HG02938 (cell line): ENCODE measurements around the gene NUDT3.
"Not testable (repeated sequence)": the region's sequence is repeated elsewhere in the genome, so short reads cannot be mapped to it uniquely, and the experiment has no call there.

Experiments used
- ATAC-seq: cut with Tn5 transposase; IDR thresholded peaks from one replicate; pipeline ENCODE4 v1.9.1; 2021; ENCODE audit warnings: mild to moderate bottlenecking, moderate library complexity; ENCODE audit not compliant: unreplicated experiment

Gene NUDT3

DNA sequence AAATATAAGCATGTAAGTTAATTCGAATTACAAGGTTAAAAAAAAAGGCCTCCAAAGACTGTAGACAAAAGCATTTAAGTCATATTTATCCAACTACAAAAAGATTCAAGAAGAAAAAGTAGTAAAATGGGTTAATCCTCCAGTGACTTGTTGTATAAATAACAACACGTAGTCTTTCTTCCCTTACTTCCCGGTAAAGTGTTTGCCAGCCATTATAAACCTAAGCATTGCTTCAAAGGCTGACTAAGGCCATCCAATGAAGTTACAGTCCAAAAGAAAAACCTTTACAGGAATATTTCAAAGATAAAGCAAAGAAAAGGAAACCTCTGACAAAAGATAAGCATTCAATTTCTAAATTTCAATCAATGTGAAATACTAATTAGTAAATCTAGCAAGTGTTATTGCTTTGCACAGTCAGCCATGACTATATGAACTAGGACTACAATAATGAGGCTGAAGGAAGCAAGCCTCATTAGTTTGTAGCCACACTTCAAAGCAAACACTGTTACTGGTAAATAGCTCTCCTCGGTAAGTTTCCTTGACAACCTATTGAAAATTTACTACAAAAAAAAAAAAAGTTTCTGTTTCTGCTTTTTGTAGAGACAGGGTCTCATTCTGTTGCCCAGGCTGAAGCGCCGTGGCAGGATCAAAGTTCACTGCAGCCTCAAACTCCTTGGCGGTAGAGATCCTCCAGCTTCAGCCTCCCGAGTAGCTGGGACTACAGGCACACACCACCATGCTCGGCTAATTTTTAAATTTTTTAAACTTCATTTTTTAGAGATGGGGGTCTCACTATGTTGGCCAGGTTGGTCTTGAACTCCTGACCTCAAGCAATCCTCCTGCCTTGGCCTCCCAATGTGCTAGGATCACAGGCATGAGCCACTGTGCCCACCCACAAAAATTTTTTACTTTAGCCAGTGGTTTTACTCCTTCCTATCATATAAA is 46.0 kb downstream of the NUDT3 start:
- ATAC-seq: no peak

DNA sequence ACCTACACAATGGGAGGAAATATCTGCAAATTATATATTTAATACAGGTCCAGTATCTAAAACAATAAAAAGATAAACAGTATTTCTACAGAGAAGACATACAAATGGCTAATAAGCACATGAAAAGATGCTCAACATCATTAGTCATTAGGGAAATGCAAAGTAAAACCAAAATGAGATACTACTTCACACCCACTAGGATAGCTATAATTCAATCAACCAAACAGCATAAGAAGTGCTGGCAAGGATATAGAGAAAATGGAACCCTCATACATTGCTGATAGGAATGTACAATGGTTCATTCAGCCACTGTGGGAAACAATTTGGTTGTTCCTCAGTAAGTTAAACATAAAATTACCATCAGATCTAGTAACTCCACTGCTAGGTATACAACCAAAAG is 48.7 kb downstream of the NUDT3 start:
- ATAC-seq: no peak

DNA sequence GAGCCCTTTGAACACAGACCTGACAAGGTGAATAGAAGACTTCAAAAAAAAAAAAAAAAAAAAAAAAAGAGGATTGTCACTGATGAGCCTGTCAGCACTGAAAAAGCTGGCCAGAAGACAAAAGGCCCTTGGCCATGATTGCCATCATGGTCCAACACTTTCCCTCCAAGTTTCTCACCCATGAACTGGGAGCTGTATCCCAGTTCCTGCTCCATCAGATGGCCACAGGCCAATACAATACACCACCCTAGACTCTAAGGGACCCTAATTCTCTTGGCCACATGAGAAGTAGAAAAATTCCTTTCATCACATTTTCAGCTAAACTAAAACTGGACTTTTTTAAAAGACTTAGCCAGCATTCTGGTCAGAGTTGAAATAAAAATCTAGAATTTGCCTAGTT is 50.2 kb downstream of the NUDT3 start:
- no peak for ATAC-seq

GRCh38 chr6:34341481-34341971 is 50.9 kb downstream of the NUDT3 start:
- ATAC-seq: no peak

DNA sequence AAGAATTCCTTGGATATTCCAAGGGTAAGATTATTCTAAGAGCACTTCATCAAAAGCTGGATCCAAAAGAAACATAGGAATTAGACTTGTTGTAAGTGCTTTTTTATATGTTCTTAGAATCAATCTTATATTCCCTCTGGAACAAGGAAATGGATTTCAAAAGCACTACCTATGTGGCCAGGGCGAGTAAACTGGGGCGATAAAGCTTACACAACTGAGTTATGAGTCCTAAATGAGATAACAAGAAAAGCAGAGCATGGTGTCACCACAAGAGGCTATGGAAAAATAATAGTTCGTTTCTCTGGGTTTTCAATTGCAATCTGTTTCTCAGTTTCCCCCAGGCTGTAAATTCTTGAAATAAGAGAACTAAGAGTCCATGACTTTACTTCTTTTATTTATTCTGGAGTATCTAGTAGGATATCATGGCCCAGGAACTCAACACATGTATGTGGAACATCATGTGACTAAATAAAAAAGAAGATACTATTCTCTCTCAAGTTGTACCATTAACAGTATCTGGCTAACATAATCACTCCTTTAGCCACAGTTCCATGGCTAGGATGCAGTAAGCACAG is 51.5 kb downstream of the NUDT3 start:
- no peak for ATAC-seq

DNA sequence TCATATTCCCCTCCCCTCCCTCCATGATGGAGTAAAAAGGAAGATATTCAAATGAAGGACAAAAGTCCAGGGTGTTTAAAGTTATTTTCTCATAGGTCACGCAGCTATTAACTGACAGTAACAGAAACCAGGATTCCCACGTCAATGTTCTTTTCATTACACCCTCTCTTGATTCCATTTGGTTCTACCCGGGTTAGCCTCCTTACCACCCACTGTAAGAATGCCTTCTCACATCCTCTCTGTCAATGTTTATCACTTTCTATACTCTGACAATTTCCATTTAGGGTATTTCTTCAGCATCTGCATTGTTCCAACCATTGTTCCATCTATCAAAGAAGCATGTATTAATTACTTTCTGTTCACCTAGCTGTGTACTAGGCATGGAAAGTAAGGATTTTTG is 52.1 kb downstream of the NUDT3 start:
- no peak for ATAC-seq

GRCh38 chr6:34339971-34340370 is 52.5 kb downstream of the NUDT3 start:
- ATAC-seq: no peak

DNA sequence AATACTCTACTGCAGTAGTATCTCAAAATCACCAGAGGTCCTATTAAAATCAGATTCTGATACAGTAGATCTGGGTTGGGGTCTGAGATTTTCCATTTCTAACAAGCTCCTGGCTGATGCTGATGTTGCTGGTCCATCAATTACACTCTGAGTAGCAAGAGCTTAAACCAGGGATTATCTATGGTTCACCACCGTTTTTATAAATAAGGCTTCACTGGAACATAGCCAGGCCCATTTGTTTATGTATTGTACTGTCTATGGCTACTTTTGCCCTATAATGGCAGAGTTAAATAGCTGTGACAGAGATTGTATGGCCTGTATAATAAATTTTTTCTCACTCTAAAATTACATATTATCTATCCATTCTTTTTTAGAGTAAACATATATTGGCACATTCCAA is 53.0 kb downstream of the NUDT3 start:
- no peak for ATAC-seq

DNA sequence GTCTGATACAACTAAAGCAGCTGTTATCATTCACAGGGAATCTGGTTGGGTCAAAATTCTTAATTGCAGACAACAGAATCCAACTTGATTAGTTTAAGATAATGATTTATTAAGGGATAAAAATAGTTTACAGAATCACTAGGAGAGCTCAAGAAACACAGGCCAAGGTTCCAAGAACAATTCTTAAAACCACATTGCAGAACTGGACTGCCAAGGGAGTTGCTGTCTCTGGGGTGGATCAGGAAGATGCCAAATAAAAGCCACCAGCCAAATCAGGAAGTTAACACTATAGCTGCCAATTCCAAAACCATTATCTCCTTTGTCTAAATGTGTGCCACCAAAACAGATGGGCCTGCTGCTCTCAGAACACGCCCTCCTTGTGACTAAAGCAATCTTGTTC is 53.7 kb downstream of the NUDT3 start:
- ATAC-seq: no peak

DNA sequence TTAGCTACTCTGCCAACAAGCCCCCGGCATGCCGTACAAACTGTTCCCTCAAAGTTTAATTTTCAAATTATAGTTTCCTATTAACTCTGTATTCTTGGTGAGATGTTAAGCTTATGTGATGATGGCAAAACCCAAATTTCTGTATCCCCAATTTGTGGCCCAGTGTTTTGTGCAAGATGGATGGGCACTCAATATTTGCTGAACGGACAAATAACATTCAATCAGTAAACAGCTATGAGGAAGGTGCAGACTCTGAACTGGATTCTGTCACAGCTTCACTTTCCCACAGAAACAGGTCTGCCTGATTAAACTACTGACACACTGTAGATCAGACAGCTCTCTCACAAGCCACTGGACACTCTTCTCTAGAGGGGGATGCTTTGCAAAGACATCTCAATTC is 54.1 kb downstream of the NUDT3 start:
- no peak for ATAC-seq

- ATAC-seq: no peak
These were observed 57.6 kb downstream of the NUDT3 start for GRCh38 chr6:34334796-34335416.

- no peak for ATAC-seq
These were observed 58.6 kb downstream of the NUDT3 start for GRCh38 chr6:34333858-34334257.

DNA sequence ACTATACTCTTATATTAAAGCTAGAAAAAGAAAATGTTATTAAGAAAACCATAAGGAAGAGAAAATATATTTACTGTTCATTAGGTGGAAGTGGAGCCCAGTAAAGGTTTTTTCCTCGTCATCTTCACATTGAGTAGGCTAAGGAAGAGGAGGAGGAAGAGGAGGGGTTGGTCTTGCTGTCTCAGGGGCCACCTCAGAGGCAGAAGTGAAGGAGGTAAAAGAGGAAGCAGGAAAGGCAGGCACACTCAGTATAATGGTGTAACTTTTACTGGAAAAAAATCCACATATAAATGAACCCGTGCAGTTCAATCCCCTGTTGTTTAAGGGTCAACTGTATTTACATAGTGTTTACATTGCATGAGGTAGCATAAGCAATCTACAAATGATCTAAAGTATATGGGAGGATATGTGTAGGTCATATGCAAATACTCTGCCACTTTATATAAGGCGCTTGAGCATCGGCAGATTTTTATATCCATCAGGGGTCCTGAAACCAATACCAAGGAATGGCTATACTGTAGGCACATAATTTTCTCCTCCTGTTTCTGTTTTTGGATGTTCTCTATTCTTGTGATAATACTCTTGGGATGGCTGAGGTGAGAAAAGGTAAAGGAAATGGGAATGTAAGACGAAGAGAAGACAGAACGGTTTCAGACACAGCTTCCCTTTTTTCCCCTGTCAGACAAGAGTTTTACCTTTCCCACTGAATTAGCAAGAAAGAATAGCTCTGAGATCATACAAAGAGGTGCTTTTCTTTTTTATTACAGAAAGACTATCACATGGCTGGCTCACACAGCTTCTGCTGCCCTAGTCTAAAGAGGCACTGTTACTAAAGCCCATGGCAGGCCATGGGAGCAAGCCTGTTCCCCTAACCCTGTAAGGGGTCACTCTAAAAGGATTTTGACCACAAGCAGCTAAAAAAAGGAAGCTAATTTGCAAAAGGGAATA is 59.9 kb downstream of the NUDT3 start:
- ATAC-seq: no peak

DNA sequence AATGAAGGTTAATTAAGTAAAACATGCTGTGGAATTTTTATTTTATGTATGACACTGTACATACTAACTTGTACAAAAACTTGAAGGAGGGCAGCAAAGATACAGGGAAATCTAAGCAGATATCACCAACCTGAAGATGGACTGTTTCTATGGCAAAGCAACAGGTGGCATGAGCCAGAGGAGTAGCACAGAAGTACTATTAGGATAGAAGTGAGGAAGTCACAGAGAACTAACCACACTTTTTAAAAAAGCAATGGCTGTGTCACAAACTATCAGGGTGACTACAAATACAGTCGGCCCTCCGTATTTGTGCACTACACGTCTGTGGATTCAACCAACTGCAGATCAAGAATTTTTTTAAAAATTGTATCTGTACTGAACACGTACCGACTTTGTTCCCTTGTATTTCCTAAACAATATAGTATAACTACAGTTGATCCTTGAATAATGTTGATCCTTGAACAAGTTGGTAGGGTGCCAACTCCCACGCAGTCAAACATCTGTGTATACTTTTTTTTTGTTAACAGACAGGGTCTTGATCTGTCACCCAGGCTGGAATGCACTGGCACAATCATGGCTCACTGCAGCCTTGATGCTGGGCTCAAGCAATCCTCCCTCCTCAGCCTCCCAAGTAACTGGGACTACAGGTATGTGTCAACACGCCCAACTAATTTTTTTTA is 61.0 kb downstream of the NUDT3 start:
- no peak for ATAC-seq

GRCh38 chr6:34329814-34330213 is 62.7 kb downstream of the NUDT3 start:
- ATAC-seq: not testable (repeated sequence)

- ATAC-seq: no peak
These were observed 63.5 kb downstream of the NUDT3 start for GRCh38 chr6:34328969-34329368.

GRCh38 chr6:34327313-34328205 is 64.9 kb downstream of the NUDT3 start:
- not testable (repeated sequence) for ATAC-seq

DNA sequence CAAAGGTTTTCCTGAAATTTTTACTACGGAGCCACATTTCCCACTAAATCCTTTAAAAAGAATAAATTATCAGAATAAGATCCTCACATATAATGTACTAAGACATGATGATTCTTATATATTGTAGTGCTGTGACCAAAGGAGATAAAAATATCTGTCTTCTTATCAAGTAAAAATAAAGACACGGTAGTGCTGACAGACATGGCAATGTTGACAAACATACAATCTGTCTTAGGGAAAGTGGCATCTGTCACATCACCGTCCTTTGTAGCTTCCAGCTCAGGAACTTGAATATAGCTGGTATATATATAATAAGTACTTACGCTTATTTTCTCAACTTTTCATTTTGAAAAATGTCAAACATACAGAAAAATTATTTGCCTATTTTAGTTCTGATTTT is 66.8 kb downstream of the NUDT3 start:
- ATAC-seq: no peak
